ENCODE results near the gene INPP5K.
"Not testable (repeated sequence)": the region's sequence is repeated elsewhere in the genome, so short reads cannot be mapped to it uniquely, and the experiment has no call there.

The INPP5K gene

DNA sequence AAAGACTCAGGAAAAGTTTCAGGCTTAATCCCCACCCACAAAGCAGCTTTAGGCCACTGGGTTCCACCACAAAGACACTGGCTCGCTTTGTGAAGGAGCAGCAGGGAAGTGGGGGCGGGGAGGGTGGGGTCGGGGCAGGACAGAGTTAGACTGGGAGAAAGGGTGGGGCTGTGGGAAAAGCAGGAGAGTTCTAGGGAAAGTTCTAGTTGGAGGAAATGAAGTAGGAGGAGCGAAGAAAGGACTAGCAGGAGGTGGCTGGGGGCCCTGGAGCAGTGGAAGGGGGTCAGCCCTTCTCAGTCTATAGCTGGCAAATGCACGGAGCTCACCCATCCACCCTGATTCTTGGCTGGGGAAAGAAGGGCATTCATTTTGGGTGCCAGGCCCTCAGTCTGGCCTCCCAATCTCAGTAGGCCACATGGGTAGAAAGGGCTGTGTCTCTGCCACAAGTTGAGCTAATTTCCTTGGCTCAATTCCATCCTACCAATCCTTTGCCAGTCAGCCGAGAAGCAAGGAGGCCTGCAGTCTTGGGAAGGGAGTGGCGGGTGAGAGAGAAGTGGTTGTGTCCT lies 4.6 kb downstream of the INPP5K start:
- Mint-ChIP-seq H3K9me3 (no peaks in the 10 kb centered on the region), H3K36me3 (ENCODE audit: low read depth) (no peaks in the 10 kb centered on the region), H3K27me3 (ENCODE audit: low read depth, poor library complexity) (no peaks in the 10 kb centered on the region), H3K27ac (no peak overlapping the region), H3K4me3 (no peak overlapping the region), H3K4me1 (peaks cover 63% of the 10 kb centered on the region)
- no peak for DNase-seq
- TF ChIP-seq, protein P1, sequence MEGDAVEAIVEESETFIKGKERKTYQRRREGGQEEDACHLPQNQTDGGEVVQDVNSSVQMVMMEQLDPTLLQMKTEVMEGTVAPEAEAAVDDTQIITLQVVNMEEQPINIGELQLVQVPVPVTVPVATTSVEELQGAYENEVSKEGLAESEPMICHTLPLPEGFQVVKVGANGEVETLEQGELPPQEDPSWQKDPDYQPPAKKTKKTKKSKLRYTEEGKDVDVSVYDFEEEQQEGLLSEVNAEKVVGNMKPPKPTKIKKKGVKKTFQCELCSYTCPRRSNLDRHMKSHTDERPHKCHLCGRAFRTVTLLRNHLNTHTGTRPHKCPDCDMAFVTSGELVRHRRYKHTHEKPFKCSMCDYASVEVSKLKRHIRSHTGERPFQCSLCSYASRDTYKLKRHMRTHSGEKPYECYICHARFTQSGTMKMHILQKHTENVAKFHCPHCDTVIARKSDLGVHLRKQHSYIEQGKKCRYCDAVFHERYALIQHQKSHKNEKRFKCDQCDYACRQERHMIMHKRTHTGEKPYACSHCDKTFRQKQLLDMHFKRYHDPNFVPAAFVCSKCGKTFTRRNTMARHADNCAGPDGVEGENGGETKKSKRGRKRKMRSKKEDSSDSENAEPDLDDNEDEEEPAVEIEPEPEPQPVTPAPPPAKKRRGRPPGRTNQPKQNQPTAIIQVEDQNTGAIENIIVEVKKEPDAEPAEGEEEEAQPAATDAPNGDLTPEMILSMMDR (IDR thresholded peaks at IDR 0.05), result no peak

DNA sequence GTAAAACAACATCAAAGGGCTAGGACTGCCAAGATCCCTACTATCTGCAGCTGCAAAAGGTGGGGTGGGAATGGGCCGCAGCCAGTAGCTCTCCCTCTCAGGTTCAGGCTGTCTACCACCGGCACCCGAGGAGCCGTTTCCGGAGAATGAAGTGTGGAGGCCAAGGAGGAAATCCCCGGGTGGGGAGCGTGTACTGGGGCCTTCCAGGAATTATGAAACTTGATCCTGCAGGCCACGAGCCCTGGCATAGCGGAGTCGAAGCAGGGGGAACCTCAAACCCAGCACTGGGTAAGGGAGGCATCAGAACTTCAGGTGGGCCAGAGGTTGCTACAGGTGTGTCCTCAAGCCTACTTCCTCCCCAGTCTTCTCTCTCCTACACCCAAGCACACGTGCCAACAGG lies 5.1 kb downstream of the INPP5K start:
- Mint-ChIP-seq H3K4me3 (no peak overlapping the region), H3K4me1 (peaks cover 69% of the 10 kb centered on the region), H3K9me3 (no peaks in the 10 kb centered on the region), H3K36me3 (ENCODE audit: low read depth) (no peaks in the 10 kb centered on the region), H3K27me3 (ENCODE audit: low read depth, poor library complexity) (peaks cover 4% of the 10 kb centered on the region), H3K27ac (no peak overlapping the region)
- DNase-seq, result no peak
- TF ChIP-seq, protein P1 (IDR thresholded peaks at IDR 0.05), result no peak

DNA sequence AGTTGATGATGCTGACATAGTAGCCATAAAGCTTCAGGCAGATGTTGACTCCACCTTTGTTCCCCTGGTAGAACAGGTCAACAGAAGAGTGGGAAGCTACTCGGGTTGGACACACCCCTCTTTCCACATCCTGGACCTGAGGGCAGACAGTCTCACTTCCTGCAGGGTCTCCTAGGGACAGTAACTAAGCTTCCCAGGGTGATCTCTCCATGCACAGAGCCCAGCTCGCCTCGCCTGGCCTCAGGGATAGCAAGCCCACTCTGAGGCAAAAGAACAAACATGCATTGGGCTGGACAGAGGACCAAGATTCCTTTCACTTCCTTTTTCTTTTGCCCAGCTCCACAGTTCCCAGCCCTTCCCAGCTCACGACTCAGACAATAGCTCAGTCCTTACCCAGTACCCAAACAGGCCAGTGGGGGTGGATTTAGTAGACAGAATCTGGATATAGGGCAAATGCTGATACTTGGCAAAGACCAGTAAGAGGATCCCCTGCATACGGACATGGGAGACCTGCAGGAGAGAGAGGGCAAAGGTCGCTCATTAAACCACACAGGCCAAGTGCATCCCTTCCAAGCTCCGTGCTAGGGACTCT lies 7.0 kb downstream of the INPP5K start:
- no peak for DNase-seq
- TF ChIP-seq, protein P1 (IDR thresholded peaks at IDR 0.05), result no peak
- Mint-ChIP-seq H3K9me3 (no peaks in the 10 kb centered on the region), H3K36me3 (ENCODE audit: low read depth) (no peaks in the 10 kb centered on the region), H3K27ac (no peak overlapping the region), H3K27me3 (ENCODE audit: low read depth, poor library complexity) (peaks cover 4% of the 10 kb centered on the region), H3K4me1 (peaks cover 62% of the 10 kb centered on the region), H3K4me3 (no peak overlapping the region)

DNA sequence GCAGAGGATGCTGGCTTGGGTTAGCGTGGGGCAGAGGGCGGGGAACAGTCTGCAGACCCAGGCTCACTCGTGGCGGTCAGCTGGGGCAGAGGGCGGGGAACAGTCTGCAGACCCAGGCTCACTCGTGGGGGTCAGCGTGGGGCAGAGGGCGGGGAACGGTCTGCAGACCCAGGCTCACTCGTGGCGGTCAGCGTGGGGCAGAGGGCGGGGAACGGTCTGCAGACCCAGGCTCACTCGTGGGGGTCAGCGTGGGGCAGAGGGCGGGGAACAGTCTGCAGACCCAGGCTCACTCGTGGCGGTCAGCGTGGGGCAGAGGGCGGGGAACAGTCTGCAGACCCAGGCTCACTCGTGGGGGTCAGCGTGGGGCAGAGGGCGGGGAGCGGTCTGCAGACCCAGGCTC lies 7.7 kb downstream of the INPP5K start:
- not testable (repeated sequence) for H3K36me3 Mint-ChIP-seq (ENCODE audit: low read depth); DNase-seq; H3K9me3 Mint-ChIP-seq; H3K27ac Mint-ChIP-seq; H3K4me3 Mint-ChIP-seq; H3K27me3 Mint-ChIP-seq (ENCODE audit: low read depth, poor library complexity)
- peaks cover 63% of the 10 kb centered on the region for H3K4me1 Mint-ChIP-seq

DNA sequence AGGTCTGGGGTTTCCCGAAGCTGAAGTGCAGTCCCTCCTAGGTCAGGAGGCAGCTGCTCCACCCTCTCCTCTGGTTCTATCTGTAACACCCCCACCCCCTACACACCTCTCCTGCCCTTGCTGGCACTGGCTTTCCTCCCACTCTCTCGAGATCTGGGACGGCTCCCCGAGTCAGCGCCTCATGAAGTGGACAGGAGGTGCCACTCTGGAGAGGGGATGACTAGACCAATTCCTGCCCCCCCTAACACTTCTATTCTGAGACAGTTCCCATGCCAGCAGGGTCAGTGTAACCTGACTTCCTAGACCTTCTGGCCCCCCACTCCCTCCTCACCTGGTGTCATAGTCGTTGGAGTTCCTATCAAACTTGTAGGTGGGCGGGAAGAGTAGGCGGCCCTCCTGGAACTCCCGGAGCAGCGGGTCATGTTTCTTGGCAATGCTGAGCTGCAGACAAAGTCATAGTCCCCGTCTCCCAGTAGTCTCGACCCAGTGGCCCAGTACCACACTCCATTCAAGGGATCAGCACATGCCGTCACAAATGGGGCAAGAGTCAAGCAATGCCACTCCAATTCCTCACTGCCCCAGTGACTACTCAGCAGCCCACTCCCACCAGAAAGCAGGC lies 9.7 kb downstream of the INPP5K start:
- H3K36me3 Mint-ChIP-seq (ENCODE audit: low read depth), result no peaks in the 10 kb centered on the region
- TF ChIP-seq, protein P1 (IDR thresholded peaks at IDR 0.05), result no peak
- peaks cover 53% of the 10 kb centered on the region for H3K4me1 Mint-ChIP-seq
- H3K27ac Mint-ChIP-seq, result peak overlapping the region; percentile 40
- no peaks in the 10 kb centered on the region for H3K9me3 Mint-ChIP-seq
- no peak overlapping the region for H3K4me3 Mint-ChIP-seq
- peaks cover 8% of the 10 kb centered on the region for H3K27me3 Mint-ChIP-seq (ENCODE audit: low read depth, poor library complexity)
- no peak for DNase-seq

DNA sequence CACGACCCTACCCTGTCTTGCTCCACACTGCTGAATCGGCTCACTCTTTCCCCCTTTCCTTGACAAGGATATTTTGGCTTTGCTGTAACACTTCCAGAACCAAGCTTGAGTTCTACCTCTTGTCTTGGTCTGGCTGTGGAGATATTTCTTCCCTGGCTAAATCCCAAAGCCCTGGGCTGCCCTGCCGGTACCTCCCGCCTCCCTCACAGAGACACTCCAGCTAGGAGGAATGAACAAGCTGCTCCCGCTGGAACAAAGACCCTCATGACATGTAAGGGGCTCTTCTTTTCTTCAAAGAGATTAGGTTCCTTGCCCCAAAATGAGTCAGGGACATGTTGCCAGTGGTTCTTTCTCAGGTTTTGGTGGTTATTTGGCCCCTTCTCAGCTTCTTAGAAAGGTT lies 10.8 kb downstream of the INPP5K start:
- H3K9me3 Mint-ChIP-seq, result no peaks in the 10 kb centered on the region

More for the DNA sequence above, 10.8 kb downstream of the INPP5K start:
- peak overlapping the region; percentile 12 for H3K27ac Mint-ChIP-seq
- TF ChIP-seq, protein P1 (IDR thresholded peaks at IDR 0.05), result no peak
- DNase-seq, result no peak
- no peak overlapping the region for H3K4me3 Mint-ChIP-seq
- peaks cover 8% of the 10 kb centered on the region for H3K27me3 Mint-ChIP-seq (ENCODE audit: low read depth, poor library complexity)
- peaks cover 48% of the 10 kb centered on the region for H3K4me1 Mint-ChIP-seq
- no peaks in the 10 kb centered on the region for H3K36me3 Mint-ChIP-seq (ENCODE audit: low read depth)
